ENCODE data around the gene CENPL.
"Not testable (repeated sequence)": the region's sequence is repeated elsewhere in the genome, so short reads cannot be mapped to it uniquely, and the experiment has no call there.

Gene CENPL

GRCh38 chr1:173802961-173803360, 21.7 kb downstream of the CENPL start:
- H3K27ac ChIP-seq, result no peak overlapping the region
- TF ChIP-seq, protein P1, sequence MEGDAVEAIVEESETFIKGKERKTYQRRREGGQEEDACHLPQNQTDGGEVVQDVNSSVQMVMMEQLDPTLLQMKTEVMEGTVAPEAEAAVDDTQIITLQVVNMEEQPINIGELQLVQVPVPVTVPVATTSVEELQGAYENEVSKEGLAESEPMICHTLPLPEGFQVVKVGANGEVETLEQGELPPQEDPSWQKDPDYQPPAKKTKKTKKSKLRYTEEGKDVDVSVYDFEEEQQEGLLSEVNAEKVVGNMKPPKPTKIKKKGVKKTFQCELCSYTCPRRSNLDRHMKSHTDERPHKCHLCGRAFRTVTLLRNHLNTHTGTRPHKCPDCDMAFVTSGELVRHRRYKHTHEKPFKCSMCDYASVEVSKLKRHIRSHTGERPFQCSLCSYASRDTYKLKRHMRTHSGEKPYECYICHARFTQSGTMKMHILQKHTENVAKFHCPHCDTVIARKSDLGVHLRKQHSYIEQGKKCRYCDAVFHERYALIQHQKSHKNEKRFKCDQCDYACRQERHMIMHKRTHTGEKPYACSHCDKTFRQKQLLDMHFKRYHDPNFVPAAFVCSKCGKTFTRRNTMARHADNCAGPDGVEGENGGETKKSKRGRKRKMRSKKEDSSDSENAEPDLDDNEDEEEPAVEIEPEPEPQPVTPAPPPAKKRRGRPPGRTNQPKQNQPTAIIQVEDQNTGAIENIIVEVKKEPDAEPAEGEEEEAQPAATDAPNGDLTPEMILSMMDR (conservative IDR thresholded peaks at IDR 0.05), result no peak

DNA sequence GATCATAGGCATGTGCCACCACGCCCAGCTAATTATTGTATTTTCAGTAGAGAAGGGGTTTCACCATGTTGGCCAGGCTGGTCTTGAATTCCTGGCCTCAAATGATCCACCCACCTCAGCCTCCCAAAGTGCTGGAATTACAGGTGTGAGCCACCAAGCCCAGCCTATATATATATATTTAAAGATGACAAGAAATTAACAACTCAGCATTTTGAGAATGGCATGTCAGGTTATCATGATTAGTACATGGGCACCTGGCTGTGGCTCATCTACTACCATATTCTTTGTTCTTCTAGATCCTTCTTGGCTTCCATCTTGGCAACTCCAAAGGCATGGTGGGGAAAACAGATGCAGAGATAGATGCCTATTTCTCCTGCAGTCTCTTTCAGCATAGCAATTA, 24.7 kb downstream of the CENPL start:
- H3K27ac ChIP-seq, result not testable (repeated sequence)

- H3K27ac ChIP-seq, result no peak overlapping the region
- TF ChIP-seq, protein P1 (conservative IDR thresholded peaks at IDR 0.05), result no peak
Observed at GRCh38 chr1:173798078-173798477, 26.6 kb downstream of the CENPL start.

- TF ChIP-seq, protein P1 (conservative IDR thresholded peaks at IDR 0.05), result no peak
- no peak overlapping the region for H3K27ac ChIP-seq
Observed at GRCh38 chr1:173789841-173790240, 34.8 kb downstream of the CENPL start.

DNA sequence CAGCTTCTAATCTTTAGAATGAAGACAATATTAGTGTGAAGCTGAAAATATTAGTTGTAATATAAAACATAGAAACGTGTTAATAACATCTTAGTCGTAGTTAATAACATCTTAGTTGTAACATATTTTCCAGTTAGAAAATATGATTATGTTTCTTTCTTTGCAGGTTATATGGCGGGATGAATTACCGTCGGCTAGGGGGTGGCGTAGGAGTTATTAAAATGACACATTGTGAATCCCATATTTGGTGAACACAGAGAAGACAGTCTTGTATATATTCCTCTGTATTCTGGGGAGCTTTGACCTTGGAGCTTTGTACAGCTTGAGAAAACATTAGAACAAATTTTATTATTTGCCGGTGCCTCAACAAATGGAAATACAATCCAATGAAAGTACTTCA, 39.7 kb downstream of the CENPL start:
- TF ChIP-seq, protein P1 (conservative IDR thresholded peaks at IDR 0.05), result no peak
- H3K27ac ChIP-seq, result no peak overlapping the region

DNA sequence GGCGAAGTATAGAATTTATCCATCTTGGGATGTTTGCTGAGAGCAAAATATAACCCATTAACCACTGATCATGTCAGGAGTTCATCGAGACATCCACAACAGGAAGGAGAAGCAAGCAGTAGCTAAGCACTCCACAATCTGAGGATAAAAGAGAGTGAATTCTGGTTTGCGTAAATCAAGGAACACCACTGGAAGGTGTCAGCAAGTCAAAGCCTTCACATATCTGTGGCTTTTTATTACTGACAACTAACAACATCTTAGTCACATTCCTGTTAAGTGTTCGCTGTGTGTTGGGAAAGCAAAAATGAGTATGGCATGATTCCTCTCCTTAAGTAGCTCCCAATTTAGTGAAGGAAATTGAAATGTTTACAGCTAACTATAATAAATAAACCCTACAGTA, 44.7 kb downstream of the CENPL start:
- H3K27ac ChIP-seq, result no peak overlapping the region
- TF ChIP-seq, protein P1 (conservative IDR thresholded peaks at IDR 0.05), result no peak

- TF ChIP-seq, protein P1 (conservative IDR thresholded peaks at IDR 0.05), result no peak
- H3K27ac ChIP-seq, result no peak overlapping the region
Observed at GRCh38 chr1:173775578-173776226, 49.0 kb downstream of the CENPL start.

- H3K27ac ChIP-seq, result no peak overlapping the region
- TF ChIP-seq, protein P1 (conservative IDR thresholded peaks at IDR 0.05), result no peak
Observed at GRCh38 chr1:173771560-173771959, 53.1 kb downstream of the CENPL start.

DNA sequence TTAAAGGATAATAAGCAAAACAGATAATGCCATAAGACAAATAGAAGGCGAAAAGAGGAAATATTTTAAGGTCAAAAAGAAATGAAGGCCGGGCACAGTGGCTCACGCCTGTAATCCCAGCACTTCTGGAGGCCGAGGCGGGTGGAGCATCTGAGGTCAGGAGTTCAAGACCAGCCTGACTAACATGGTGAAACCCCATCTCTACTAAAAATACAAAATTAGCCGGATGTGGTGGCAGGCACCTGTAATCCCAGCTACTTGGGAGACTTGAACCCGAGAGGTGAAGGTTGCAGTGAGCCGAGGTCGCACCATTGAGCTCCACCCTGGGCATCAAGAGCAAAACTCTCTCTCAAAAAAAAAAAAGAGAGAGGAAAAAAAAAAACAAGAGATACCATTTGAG, 54.4 kb downstream of the CENPL start:
- not testable (repeated sequence) for H3K27ac ChIP-seq
